Stomach smooth muscle (tissue), 2 donors: ENCODE measurements around the gene RND3.

Experiments used
- H3K27ac ChIP-seq: one replicate; pipeline ENCODE4 v1.7.0; 2013; ENCODE audit warnings: mild to moderate bottlenecking, low read length, inconsistent platforms
- H3K27me3 ChIP-seq, 2 donors: one replicate each; pipeline ENCODE4 v1.7.0; 2013; ENCODE audit warnings: low read length in 2 of 2; ENCODE audit not compliant: insufficient read depth in 2 of 2, control insufficient read depth in 1 of 2
- H3K36me3 ChIP-seq, 2 donors: one replicate each; pipeline ENCODE4 v1.7.0; 2013; ENCODE audit warnings: low read length in 2 of 2; ENCODE audit not compliant: control insufficient read depth in 2 of 2, insufficient read depth in 2 of 2
- H3K4me1 ChIP-seq: one replicate; pipeline ENCODE4 v1.7.0; 2013; ENCODE audit warnings: low read length; ENCODE audit not compliant: control insufficient read depth, insufficient read depth
- H3K4me3 ChIP-seq, 2 donors: one replicate each; pipeline ENCODE4 v1.7.0; 2013; ENCODE audit warnings: low read length in 2 of 2
- H3K9ac ChIP-seq, 2 donors: one replicate each; pipeline ENCODE4 v1.7.0; 2013; ENCODE audit warnings: low read length in 2 of 2, mild to moderate bottlenecking in 1 of 2
- H3K9me3 ChIP-seq, 2 donors: one replicate each; pipeline ENCODE4 v1.7.0; 2013; ENCODE audit warnings: low read length in 2 of 2; ENCODE audit not compliant: control insufficient read depth in 2 of 2
- donor health status: healthy.
- donor health status: Pancreatic carcinoma.

RND3 gene

DNA sequence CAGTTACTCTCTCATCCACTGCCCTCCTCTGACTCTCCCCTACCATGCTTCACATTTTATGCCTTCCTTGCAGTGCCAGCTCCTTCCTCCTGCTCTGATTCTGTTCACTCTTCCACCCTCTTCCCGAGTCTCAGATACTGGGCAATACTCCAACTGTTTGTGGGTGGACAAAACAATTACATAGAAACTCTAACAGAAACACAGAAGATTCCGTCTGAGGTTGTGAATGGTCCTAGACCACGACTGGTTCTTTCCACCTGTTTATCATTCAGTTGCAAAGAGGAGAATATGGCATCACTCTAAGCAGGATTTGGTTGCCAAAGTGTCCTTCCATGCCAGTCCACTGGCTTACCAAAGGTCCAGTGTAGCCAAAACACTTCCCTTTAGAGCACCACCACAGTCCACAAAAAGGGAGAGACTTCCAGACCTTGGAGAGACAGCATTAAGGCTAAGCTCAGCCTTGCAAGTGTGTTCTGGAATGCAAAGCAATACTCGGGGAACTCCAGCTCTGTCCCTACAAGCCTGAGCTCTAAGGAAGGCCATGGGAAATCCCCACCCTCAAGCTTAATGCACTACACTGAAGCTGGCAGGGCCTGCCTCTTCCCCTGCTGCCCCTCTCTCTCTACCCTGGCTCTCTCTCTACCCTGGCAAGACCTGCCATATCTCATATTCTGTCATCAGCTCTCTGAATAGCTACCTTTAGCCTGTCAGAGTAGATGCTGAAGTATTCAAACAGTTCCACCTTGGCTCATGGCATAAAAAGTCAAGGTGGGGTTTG is 33.6 kb upstream of the RND3 start:
- Histone ChIP-seq H3K4me3 (no peak overlapping the region), H3K27me3 (no peaks in the 10 kb centered on the region), H3K27ac (no peak overlapping the region), H3K9ac (no peak overlapping the region), H3K9me3 (no peaks in the 10 kb centered on the region), H3K4me1 (no peaks in the 10 kb centered on the region), H3K36me3 (no peaks in the 10 kb centered on the region)

- no peak overlapping the region for H3K9ac ChIP-seq
- H3K36me3 ChIP-seq: no peaks in the 10 kb centered on the region
- no peak overlapping the region for H3K27ac ChIP-seq
- no peaks in the 10 kb centered on the region for H3K27me3 ChIP-seq
- no peaks in the 10 kb centered on the region for H3K4me1 ChIP-seq
- no peaks in the 10 kb centered on the region for H3K9me3 ChIP-seq
- no peak overlapping the region for H3K4me3 ChIP-seq
Observed at GRCh38 chr2:150520033-150520432, 32.6 kb upstream of the RND3 start.

- Histone ChIP-seq H3K27me3 (no peaks in the 10 kb centered on the region), H3K9ac (no peak overlapping the region), H3K4me3 (no peak overlapping the region), H3K27ac (no peak overlapping the region), H3K36me3 (no peaks in the 10 kb centered on the region), H3K4me1 (no peaks in the 10 kb centered on the region), H3K9me3 (no peaks in the 10 kb centered on the region)
Observed at GRCh38 chr2:150517951-150518680, 30.6 kb upstream of the RND3 start.

- H3K27me3 ChIP-seq: no peaks in the 10 kb centered on the region
- no peak overlapping the region for H3K27ac ChIP-seq
- H3K4me3 ChIP-seq: no peak overlapping the region
- H3K36me3 ChIP-seq: no peaks in the 10 kb centered on the region
- H3K9me3 ChIP-seq: no peaks in the 10 kb centered on the region
- H3K4me1 ChIP-seq: no peaks in the 10 kb centered on the region
- H3K9ac ChIP-seq: no peak overlapping the region
Observed at GRCh38 chr2:150513647-150514046, 26.2 kb upstream of the RND3 start.

- H3K4me3 ChIP-seq: no peak overlapping the region
- no peaks in the 10 kb centered on the region for H3K36me3 ChIP-seq
- no peaks in the 10 kb centered on the region for H3K27me3 ChIP-seq
- no peak overlapping the region for H3K9ac ChIP-seq
- H3K4me1 ChIP-seq: no peaks in the 10 kb centered on the region
- H3K27ac ChIP-seq: no peak overlapping the region
- H3K9me3 ChIP-seq: no peaks in the 10 kb centered on the region
Observed at GRCh38 chr2:150508497-150509137, 21.1 kb upstream of the RND3 start.

- H3K4me3 ChIP-seq: no peak overlapping the region
- H3K27ac ChIP-seq: no peak overlapping the region
Observed at GRCh38 chr2:150507071-150507470, 19.6 kb upstream of the RND3 start.

DNA sequence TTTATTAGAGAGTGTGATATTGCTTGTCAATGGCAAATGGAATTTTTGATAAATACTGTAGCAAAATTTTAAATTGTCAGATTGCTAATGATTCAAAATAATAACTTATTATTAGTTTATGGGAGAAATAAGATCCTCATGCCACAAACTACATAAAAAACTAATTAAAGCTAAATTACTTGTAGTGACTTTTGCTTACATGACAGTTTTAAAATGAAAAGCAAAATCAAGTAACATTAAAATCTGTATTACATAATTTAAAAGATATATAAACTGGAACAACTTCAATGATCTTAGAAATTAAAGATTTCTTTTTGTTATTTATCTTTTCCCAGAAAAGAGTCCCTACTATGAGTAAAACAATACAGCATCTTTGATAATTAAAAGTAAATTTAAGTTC is 17.7 kb upstream of the RND3 start:
- Histone ChIP-seq H3K9ac (no peak overlapping the region), H3K36me3 (no peaks in the 10 kb centered on the region), H3K9me3 (no peaks in the 10 kb centered on the region), H3K4me3 (no peak overlapping the region), H3K4me1 (no peaks in the 10 kb centered on the region), H3K27ac (no peak overlapping the region), H3K27me3 (no peaks in the 10 kb centered on the region)

More at GRCh38 chr2:150507071-150507470, 19.6 kb upstream of the RND3 start:
- H3K9ac ChIP-seq: no peak overlapping the region
- H3K4me1 ChIP-seq: no peaks in the 10 kb centered on the region
- no peaks in the 10 kb centered on the region for H3K9me3 ChIP-seq
- no peaks in the 10 kb centered on the region for H3K27me3 ChIP-seq
- no peaks in the 10 kb centered on the region for H3K36me3 ChIP-seq

- no peak overlapping the region for H3K4me3 ChIP-seq
- H3K9ac ChIP-seq: no peak overlapping the region
- no peaks in the 10 kb centered on the region for H3K27me3 ChIP-seq
- H3K27ac ChIP-seq: no peak overlapping the region
- no peaks in the 10 kb centered on the region for H3K36me3 ChIP-seq
- H3K9me3 ChIP-seq: no peaks in the 10 kb centered on the region
- no peaks in the 10 kb centered on the region for H3K4me1 ChIP-seq
Observed at GRCh38 chr2:150495993-150496627, 8.6 kb upstream of the RND3 start.

DNA sequence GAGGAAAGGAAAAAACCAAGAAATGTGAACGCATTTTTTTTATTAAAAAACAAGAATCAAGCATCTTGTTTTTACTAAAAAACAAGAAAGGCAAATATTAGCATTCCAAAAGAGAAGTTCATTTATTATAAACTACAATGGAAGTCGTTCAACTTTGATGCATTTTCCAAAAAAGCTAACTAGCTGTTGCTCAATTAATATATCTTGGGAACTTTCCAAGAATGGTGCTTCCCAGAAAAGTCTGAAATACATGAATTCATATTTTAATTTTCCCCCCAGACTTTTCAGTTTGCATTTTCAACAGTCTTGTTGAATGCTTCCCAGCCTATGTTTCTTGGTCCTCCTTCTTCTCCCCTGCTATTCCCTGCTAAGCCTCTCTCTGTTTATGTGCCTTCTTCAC is 7.5 kb upstream of the RND3 start:
- Histone ChIP-seq H3K4me1 (no peaks in the 10 kb centered on the region), H3K27ac (no peak overlapping the region)

DNA sequence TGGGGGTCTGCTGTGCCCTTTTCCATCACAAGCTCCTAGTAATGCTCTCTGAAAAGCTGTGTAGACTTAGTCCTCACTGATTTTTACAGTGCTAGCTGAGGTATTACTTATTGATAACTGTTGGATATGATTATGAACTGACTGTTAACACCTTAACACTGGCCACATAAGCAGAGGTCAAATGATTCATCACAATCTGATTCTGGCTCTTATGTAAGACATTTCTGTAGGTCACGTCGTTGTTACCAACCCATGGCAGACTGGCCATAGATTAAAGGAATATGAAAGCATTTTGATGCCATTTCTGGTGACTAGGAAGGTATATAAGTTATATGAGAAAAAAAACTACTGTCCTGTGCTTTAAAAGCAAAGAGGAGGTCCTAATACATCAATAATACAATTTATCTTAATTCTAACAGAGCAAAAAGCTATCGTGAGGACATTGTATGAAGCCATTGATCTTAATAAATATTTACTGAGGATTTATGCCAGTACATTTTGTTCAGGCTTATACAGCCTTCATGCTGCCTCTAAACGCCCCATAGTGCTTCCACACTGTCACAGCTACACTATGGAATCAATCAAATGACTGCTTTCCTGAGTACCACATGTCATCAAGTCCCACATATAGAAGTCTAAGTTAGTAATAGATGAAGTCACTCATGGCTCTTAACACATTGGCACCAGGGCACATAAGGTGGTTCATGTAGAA is 6.9 kb upstream of the RND3 start:
- H3K27ac ChIP-seq: no peak overlapping the region
- H3K9ac ChIP-seq: no peak overlapping the region
- no peaks in the 10 kb centered on the region for H3K36me3 ChIP-seq
- H3K4me3 ChIP-seq: no peak overlapping the region
- H3K4me1 ChIP-seq: no peaks in the 10 kb centered on the region
- no peaks in the 10 kb centered on the region for H3K27me3 ChIP-seq
- no peaks in the 10 kb centered on the region for H3K9me3 ChIP-seq

More for the DNA sequence above, 7.5 kb upstream of the RND3 start:
- Histone ChIP-seq H3K27me3 (no peaks in the 10 kb centered on the region), H3K9me3 (no peaks in the 10 kb centered on the region), H3K36me3 (no peaks in the 10 kb centered on the region), H3K4me3 (no peak overlapping the region), H3K9ac (no peak overlapping the region)
